OCI-LY3 (cell line): ENCODE data around the gene MBNL1.

Source experiments
- CTCF ChIP-seq: fragments of 200-600, 300-600 bp; sonication (generic); IDR thresholded peaks from 2 replicates; pipeline ENCODE4 v1.5.1; 2014; ENCODE audit warnings: antibody characterized with exemption, low read length, low read depth
- EZH2phosphoT487 ChIP-seq: fragments of 200-600 bp; shearing (Covaris generic); IDR thresholded peaks from 2 replicates; pipeline ENCODE4 v1.6.1; 2018; ENCODE audit warnings: antibody characterized with exemption, mixed run types, low read depth

- no peak for TF ChIP-seq CTCF
- no peak for TF ChIP-seq EZH2phosphoT487
Measured at GRCh38 chr3:152314677-152315353, 46.1 kb downstream of the MBNL1 start.
